Measurements from ENCODE around the gene AKTIP.
A peak's percentile ranks its signal among the peaks of the same experiment; 100 is the strongest.
"Not testable (repeated sequence)": the region's sequence is repeated elsewhere in the genome, so short reads cannot be mapped to it uniquely, and the experiment has no call there.

AKTIP gene

GRCh38 chr16:53502331-53503269 lies at the start of gene AKTIP:
TSS of gene AKTIP (minus strand) at chr16:53503209. CDS start at chr16:53500259, 2,950 bp downstream.
- no peak for DNase-seq

GRCh38 chr16:53549970-53550690 lies 47.1 kb upstream of the AKTIP start:
- peak; percentile 10 for DNase-seq

- no peak for DNase-seq
Observed at GRCh38 chr16:53546988-53547391, 44.0 kb upstream of the AKTIP start.

GRCh38 chr16:53545433-53545832 lies 42.4 kb upstream of the AKTIP start:
- DNase-seq: no peak

- DNase-seq: no peak
Observed at GRCh38 chr16:53542283-53542682, 39.3 kb upstream of the AKTIP start.

GRCh38 chr16:53541326-53541725 lies 38.3 kb upstream of the AKTIP start:
- DNase-seq: no peak

GRCh38 chr16:53539759-53540718 lies 37.0 kb upstream of the AKTIP start:
- not testable (repeated sequence) for DNase-seq

GRCh38 chr16:53539346-53539745 lies 36.3 kb upstream of the AKTIP start:
- not testable (repeated sequence) for DNase-seq

- DNase-seq: no peak
Observed at GRCh38 chr16:53537626-53538025, 34.6 kb upstream of the AKTIP start.

- DNase-seq: no peak
Observed at GRCh38 chr16:53534206-53534605, 31.2 kb upstream of the AKTIP start.

- DNase-seq: no peak
Observed at GRCh38 chr16:53530741-53531140, 27.7 kb upstream of the AKTIP start.

- DNase-seq: no peak
Observed at GRCh38 chr16:53530046-53530445, 27.0 kb upstream of the AKTIP start.

- DNase-seq: no peak
Observed at GRCh38 chr16:53529513-53529912, 26.5 kb upstream of the AKTIP start.

GRCh38 chr16:53528797-53529196 lies 25.8 kb upstream of the AKTIP start:
- DNase-seq: no peak

- no peak for DNase-seq
Observed at GRCh38 chr16:53523971-53524548, 21.1 kb upstream of the AKTIP start.

GRCh38 chr16:53523126-53523804 lies 20.3 kb upstream of the AKTIP start:
- no peak for DNase-seq

- DNase-seq: no peak
Observed at GRCh38 chr16:53519417-53520091, 16.5 kb upstream of the AKTIP start.

- DNase-seq: no peak
Observed at GRCh38 chr16:53518550-53519416, 15.8 kb upstream of the AKTIP start.

GRCh38 chr16:53517851-53518250 lies 14.8 kb upstream of the AKTIP start:
- no peak for DNase-seq

GRCh38 chr16:53515811-53516210 lies 12.8 kb upstream of the AKTIP start:
- no peak for DNase-seq
